Measurements from ENCODE around the gene CXCL1. TPM values are rescaled to one million over a fixed set of nuclear protein-coding genes. Genes with fewer than 3 reads are reported as not detected.

Gene CXCL1
- total and polyA plus RNA-seq, 2 donors (not counting 3 experiments of a cell fraction or from before 2014, with no cell fraction given) = 20.0 to 26.7 TPM

GRCh38 chr4:73891739-73892405, 22.7 kb downstream of the CXCL1 start:
- no peak for FAIRE-seq
- Histone ChIP-seq H2AFZ (ENCODE audit: low read depth, low read length) (no peak overlapping the region), H4K20me1 (replicated peaks; ENCODE audit: control insufficient read depth, extremely low read depth, insufficient read depth, low read length) (no peaks in the 10 kb centered on the region), H3K4me1 (ENCODE audit: control insufficient read depth, extremely low read depth, insufficient read depth, low read length) (no peaks in the 10 kb centered on the region), H3K36me3 (ENCODE audit: control insufficient read depth in 2 of 2, extremely low read depth in 1 of 2, insufficient read depth in 2 of 2, low read length in 2 of 2) (no peaks in the 10 kb centered on the region), H3K9ac (replicated peaks; ENCODE audit: extremely low read depth, insufficient read depth, low read length) (no peak overlapping the region), H3K27me3 (ENCODE audit: control insufficient read depth in 2 of 2, insufficient read depth in 2 of 2, low read length in 2 of 2) (no peaks in the 10 kb centered on the region), H3K9me3 (replicated peaks; ENCODE audit: control insufficient read depth, insufficient read depth, low read length) (no peaks in the 10 kb centered on the region), H3K4me2 (ENCODE audit: insufficient read depth, low read length) (no peak overlapping the region), H3K79me2 (ENCODE audit: control insufficient read depth, insufficient read depth, low read length) (no peaks in the 10 kb centered on the region), H3K4me3 (replicated peaks in 1 of 3; ENCODE audit: insufficient read depth in 1 of 3, low read depth in 1 of 3, low read length in 3 of 3) (no peak overlapping the region), H3K27ac (ENCODE audit: insufficient read depth, low read depth, low read length) (no peak overlapping the region), H3K9me1 (replicated peaks; ENCODE audit: control insufficient read depth, extremely low read depth, insufficient read depth, low read length) (no peaks in the 10 kb centered on the region)
- TF ChIP-seq MYC (IDR thresholded peaks at IDR 0.05; ENCODE audit: low read depth, low read length) (no peak), POLR2A (IDR thresholded peaks at IDR 0.05; ENCODE audit: low read depth, low read length) (no peak), GATA2 (IDR thresholded peaks at IDR 0.05; ENCODE audit: insufficient read depth, insufficient read length, low read depth, low read length) (no peak), POLR2AphosphoS5 (IDR thresholded peaks at IDR 0.05; ENCODE audit: insufficient read depth, low read depth, low read length) (no peak), CTCF (IDR thresholded peaks at IDR 0.05; ENCODE audit: extremely low read depth in 1 of 2, insufficient read depth in 1 of 2, low read depth in 1 of 2, low read length in 2 of 2) (no peak), MAX (IDR thresholded peaks at IDR 0.05; ENCODE audit: insufficient read depth, insufficient read length) (no peak), JUN (IDR thresholded peaks at IDR 0.05; ENCODE audit: borderline replicate concordance, insufficient read depth, insufficient read length, low read depth) (no peak), EZH2 (IDR thresholded peaks at IDR 0.05; ENCODE audit: borderline replicate concordance, low read depth, low read length, severe bottlenecking) (no peak), FOS (IDR thresholded peaks at IDR 0.05; ENCODE audit: borderline replicate concordance, insufficient read depth, low read length) (no peak)
- dilution Hi-C loops (cut with MboI; ENCODE audit: extremely low pct_ligation_motif_present, low sequenced_read_pairs) (no loop called here), intact Hi-C loops (cut with micrococcal nuclease) (no loop called here)
- CTCF ChIA-PET = interaction anchor here (1.3 kb wide), 1 partner anchor 8 kb away, joined by 3 read pairs; no protein-coding TSS in a partner anchor
- no peak for DNase-seq (ENCODE audit: low read depth, low spot score)
- no TSS peak for BruUV-seq (replicated peaks)
- POLR2A ChIA-PET = no interaction called here
